HCT116 (cell line): Measurements from ENCODE around the gene TSPAN14. TPM values are rescaled to one million over a fixed set of nuclear protein-coding genes. Genes with fewer than 3 reads are reported as not detected.
A peak's percentile ranks its signal among the peaks of the same experiment; 100 is the strongest.

Experiments used
- ATAC-seq: fragments of 200-7000 bp; cut with Tn5 transposase; 2 replicates; pipeline ENCODE4 v1.9.1; 2020; ENCODE audit warnings: mild to moderate bottlenecking, moderate library complexity
- BruUV-seq: library from RNA; stranded (reverse); fragments of 400-500 nt; replicated peaks from 2 replicates; lab custom pipeline; 2021; lab: Mats Ljungman, UMichigan
- CTCF ChIA-PET: fragments of 300-600 bp; sonication (Branson Sonifier 250); formaldehyde crosslinking; loops from one replicate; lab custom pipeline; 2021; ENCODE audit warnings: antibody characterized with exemption; lab: Charles Lee
- POLR2A ChIA-PET: fragments of 300-600, 350-600 bp; sonication (Branson Sonifier 250); formaldehyde crosslinking; loops from one replicate; lab custom pipeline; 2021; ENCODE audit warnings: antibody characterized with exemption; lab: Charles Lee
- RAD21 ChIA-PET, 2 experiments: fragments of 300-600 bp; sonication (Branson Sonifier 250); formaldehyde crosslinking; loops; one replicate each; lab custom pipeline; 2023; ENCODE audit warnings: low total read pairs in 2 of 2; ENCODE audit not compliant: uncharacterized antibody in 2 of 2, unreplicated experiment in 2 of 2, low non-redundant PET in 1 of 2; lab: Charles Lee
- DNase-seq: peaks from one replicate; pipeline ENCODE4 v3.0.0-alpha.2; 2010; ENCODE audit warnings: low read depth, low spot score
- H2AFZ ChIP-seq: fragments of 200-600 bp; shearing (Covaris generic), sonication (generic); 2 replicates; pipeline ENCODE4 v1.6.1; 2017; ENCODE audit warnings: low read depth, mixed run types, mixed read lengths, antibody characterized with exemption, low read length; ENCODE audit not compliant: poor library complexity, severe bottlenecking
- H3K27ac ChIP-seq: 2 replicates; pipeline ENCODE4 v1.5.1; 2012; ENCODE audit warnings: low read depth, low read length
- H3K27me3 ChIP-seq: fragments of 200-600 bp; sonication (generic); 2 replicates; pipeline ENCODE4 v1.6.1; 2016; ENCODE audit warnings: mixed run types, low read length, mixed read lengths; ENCODE audit not compliant: insufficient read depth
- H3K36me3 ChIP-seq, 2 experiments: fragments of 200-500 bp in 1 of 2; fragments of 200-600 bp in 1 of 2; sonication (Bioruptor generic) in 1 of 2; sonication (generic) in 1 of 2; 2 replicates each; pipeline versions ENCODE4 v1.5.1 to v1.6.1; 2014 to 2016; ENCODE audit warnings: low read length in 2 of 2, inconsistent platforms in 1 of 2, mixed read lengths in 1 of 2, mixed run types in 1 of 2; ENCODE audit not compliant: insufficient read depth in 2 of 2, control insufficient read depth in 1 of 2
- H3K4me1 ChIP-seq, 2 experiments: fragments of 200-600 bp in 1 of 2; sonication (generic) in 1 of 2; 2 replicates each; pipeline versions ENCODE4 v1.5.1 to v1.6.1; 2012 to 2017; ENCODE audit warnings: low read length in 2 of 2, inconsistent platforms in 1 of 2, mild to moderate bottlenecking in 1 of 2, mixed read lengths in 1 of 2, mixed run types in 1 of 2, moderate library complexity in 1 of 2; ENCODE audit not compliant: insufficient read depth in 2 of 2, control insufficient read depth in 1 of 2
- H3K4me2 ChIP-seq: fragments of 200-600 bp; sonication (generic); 2 replicates; pipeline ENCODE4 v1.6.1; 2017; ENCODE audit warnings: mixed run types, low read length, mixed read lengths
- H3K4me3 ChIP-seq, 2 experiments: fragments of 200-600 bp in 1 of 2; sonication (generic) in 1 of 2; replicated peaks in 1 of 2; 2 replicates each; pipeline ENCODE4 v1.5.1; 2011 to 2016; ENCODE audit warnings: low read length in 2 of 2, control low read depth in 1 of 2, low read depth in 1 of 2, mild to moderate bottlenecking in 1 of 2, mixed read lengths in 1 of 2, mixed run types in 1 of 2
- H3K79me2 ChIP-seq: fragments of 200-600 bp; sonication (generic); 2 replicates; pipeline ENCODE4 v1.6.1; 2017; ENCODE audit warnings: mild to moderate bottlenecking, mixed run types, low read length, moderate library complexity, mixed read lengths; ENCODE audit not compliant: insufficient read depth
- H3K9ac ChIP-seq: fragments of 200-600 bp; sonication (generic); 2 replicates; pipeline ENCODE4 v1.6.1; 2016; ENCODE audit warnings: low read length, mixed read lengths
- H3K9me2 ChIP-seq: fragments of 200-600 bp; sonication (generic), shearing (Covaris generic); 2 replicates; pipeline ENCODE4 v1.6.1; 2017; ENCODE audit warnings: mixed run types, mild to moderate bottlenecking, moderate library complexity; ENCODE audit not compliant: insufficient read depth
- H3K9me3 ChIP-seq, 2 experiments: fragments of 200-500 bp in 1 of 2; fragments of 200-600 bp in 1 of 2; sonication (Bioruptor generic) in 1 of 2; sonication (generic) in 1 of 2; 2 replicates each; pipeline ENCODE4 v1.6.1; 2014 to 2017; ENCODE audit warnings: low read length in 2 of 2, mixed read lengths in 2 of 2, inconsistent platforms in 1 of 2, low read depth in 1 of 2, mild to moderate bottlenecking in 1 of 2, mixed run types in 1 of 2, moderate library complexity in 1 of 2; ENCODE audit not compliant: control insufficient read depth in 1 of 2, insufficient read depth in 1 of 2
- H4K20me1 ChIP-seq: fragments of 200-600 bp; sonication (generic), shearing (Covaris generic); 2 replicates; pipeline ENCODE4 v1.6.1; 2017; ENCODE audit warnings: mixed run types, mild to moderate bottlenecking, moderate library complexity; ENCODE audit not compliant: insufficient read depth
- ATF3 ChIP-seq: IDR thresholded peaks from 2 replicates; pipeline ENCODE4 v1.6.1; 2012
- CEBPB ChIP-seq: IDR thresholded peaks from 2 replicates; pipeline ENCODE4 v1.6.1; 2012; ENCODE audit warnings: low read depth
- EGR1 ChIP-seq: IDR thresholded peaks from 2 replicates; pipeline ENCODE4 v1.6.1; 2012; ENCODE audit warnings: low read depth
- ELF1 ChIP-seq: IDR thresholded peaks from 2 replicates; pipeline ENCODE4 v1.6.1; 2012; ENCODE audit warnings: low read depth, borderline replicate concordance
- EZH2 ChIP-seq: fragments of 200-600 bp; sonication (generic); IDR thresholded peaks from 2 replicates; pipeline ENCODE4 v1.6.1; 2017; ENCODE audit warnings: antibody characterized with exemption, mixed run types
- EZH2phosphoT487 ChIP-seq: fragments of 200-600 bp; IDR thresholded peaks from 2 replicates; pipeline ENCODE4 v1.6.1; 2018; ENCODE audit warnings: antibody characterized with exemption, borderline replicate concordance
- FOSL1 ChIP-seq: IDR thresholded peaks from 2 replicates; pipeline ENCODE4 v1.6.1; 2012; ENCODE audit warnings: low read depth
- JUND ChIP-seq: IDR thresholded peaks from 2 replicates; pipeline ENCODE4 v1.6.1; 2012
- POLR2A ChIP-seq: IDR thresholded peaks from 2 replicates; pipeline ENCODE4 v1.7.0; 2011; ENCODE audit warnings: borderline replicate concordance; ENCODE audit not compliant: insufficient read depth, insufficient read length; ENCODE audit errors: extremely low read depth
- POLR2AphosphoS5 ChIP-seq: IDR thresholded peaks from 2 replicates; pipeline ENCODE4 v1.6.1; 2011; ENCODE audit warnings: mild to moderate bottlenecking, low read depth, low read length, moderate library complexity
- REST ChIP-seq: IDR thresholded peaks from 2 replicates; pipeline ENCODE4 v1.6.1; 2012; ENCODE audit warnings: low read depth
- SIN3A ChIP-seq: IDR thresholded peaks from 2 replicates; pipeline ENCODE4 v1.6.1; 2012; ENCODE audit warnings: low read depth
- SP1 ChIP-seq: IDR thresholded peaks from 2 replicates; pipeline ENCODE4 v1.6.1; 2012; ENCODE audit warnings: low read depth
- SRF ChIP-seq: IDR thresholded peaks from 2 replicates; pipeline ENCODE4 v1.6.1; 2012; ENCODE audit warnings: low read depth
- TCF7L2 ChIP-seq: IDR thresholded peaks from 2 replicates; pipeline ENCODE4 v1.7.0; 2011; ENCODE audit warnings: borderline replicate concordance, inconsistent platforms; ENCODE audit not compliant: insufficient read depth, insufficient read length; ENCODE audit errors: extremely low read depth
- YY1 ChIP-seq: IDR thresholded peaks from 2 replicates; pipeline ENCODE4 v1.6.1; 2011; ENCODE audit warnings: low read length, low read depth, moderate library complexity, mild to moderate bottlenecking; ENCODE audit not compliant: insufficient replicate concordance; ENCODE audit errors: extremely low read depth
- ZBTB33 ChIP-seq: IDR thresholded peaks from 2 replicates; pipeline ENCODE4 v1.6.1; 2011; ENCODE audit warnings: mild to moderate bottlenecking, low read length, moderate library complexity; ENCODE audit not compliant: insufficient replicate concordance; ENCODE audit errors: extremely low read depth
- ZFX ChIP-seq: fragments of 450-650 bp; IDR thresholded peaks from 2 replicates; pipeline ENCODE4 v1.6.1; 2017
- ZNF274 ChIP-seq: fragments of 200-500 bp; sonication (Bioruptor generic); IDR thresholded peaks from 2 replicates; pipeline ENCODE4 v1.6.1; 2014; ENCODE audit warnings: mild to moderate bottlenecking, low read depth, low read length, inconsistent platforms
- intact Hi-C: fragments of 100-400 bp; cut with micrococcal nuclease; formaldehyde crosslinking; loops from 2 replicates; pipeline ENCODE4 v1.10.0; 2022
- total RNA-seq: library from RNA; stranded (reverse); gene quantifications from one replicate; pipeline ENCODE4 v1.2.1, GENCODE V29; 2021; ENCODE audit not compliant: unreplicated experiment
- TF ChIP-seq, protein P1 (sequence below): IDR thresholded peaks from 2 replicates; pipeline ENCODE4 v1.6.1; 2012

The TSPAN14 gene
- total RNA-seq, 1 experiment from 2014 or later = 86.8 TPM

DNA sequence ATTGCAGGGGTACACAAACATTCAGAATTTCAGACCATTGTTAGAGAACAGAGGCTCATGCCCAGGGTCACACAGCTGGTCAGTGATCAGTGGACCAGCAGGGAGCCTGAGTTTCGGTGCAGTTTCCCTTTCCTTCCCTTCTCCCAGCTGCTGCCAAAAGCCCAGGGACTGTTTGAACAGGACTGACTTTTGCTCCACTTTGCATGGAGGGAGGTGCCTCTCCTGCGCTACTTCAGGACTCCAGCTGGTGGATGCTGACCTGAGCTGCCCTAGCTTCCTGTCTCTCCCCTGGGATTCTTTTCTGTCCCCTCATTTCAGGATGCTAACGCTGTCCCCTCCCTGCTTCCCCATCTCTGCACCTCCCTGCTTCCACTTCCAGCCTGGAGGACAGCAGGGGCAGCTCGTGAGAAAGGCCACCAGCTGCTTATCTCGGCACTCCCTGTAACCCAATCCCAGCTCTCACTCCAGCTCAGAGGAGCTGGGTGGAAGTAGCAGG is 98.1 kb downstream of the TSPAN14 start (continued):
- TF ChIP-seq EZH2phosphoT487 (no peak), ATF3 (no peak), ELF1 (no peak)

- POLR2A ChIA-PET = no interaction called here
- CTCF ChIA-PET = interaction anchor here (1.3 kb wide), 1 partner anchor 109 kb away, joined by 3 read pairs; no protein-coding TSS in a partner anchor
- H3K9me2 ChIP-seq = no peaks in the 10 kb centered on the region
- DNase-seq = no peak
- no peaks in the 10 kb centered on the region for H4K20me1 ChIP-seq
- no peaks in the 10 kb centered on the region for H3K27me3 ChIP-seq
- no peak overlapping the region for H3K4me2 ChIP-seq
- TF ChIP-seq TCF7L2 (no peak), ZFX (no peak), SRF (no peak), EGR1 (no peak), REST (no peak), CEBPB (no peak), YY1 (no peak), POLR2AphosphoS5 (no peak), EZH2 (no peak), EZH2phosphoT487 (no peak), FOSL1 (no peak), SP1 (no peak), POLR2A (no peak), ZNF274 (no peak), ELF1 (no peak), SIN3A (no peak), JUND (no peak), ZBTB33 (no peak)
- TF ChIP-seq, protein P1, sequence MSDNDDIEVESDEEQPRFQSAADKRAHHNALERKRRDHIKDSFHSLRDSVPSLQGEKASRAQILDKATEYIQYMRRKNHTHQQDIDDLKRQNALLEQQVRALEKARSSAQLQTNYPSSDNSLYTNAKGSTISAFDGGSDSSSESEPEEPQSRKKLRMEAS = no peak
- TF ChIP-seq, all 23 proteins: peak for 0
- Histone ChIP-seq H3K79me2 (no peaks in the 10 kb centered on the region), H3K9me3 (no peaks in the 10 kb centered on the region), H3K4me1 (no peaks in the 10 kb centered on the region), H3K27ac (no peak overlapping the region), H3K9ac (no peak overlapping the region), H3K4me3 (no peak overlapping the region), H3K36me3 (no peaks in the 10 kb centered on the region), H2AFZ (no peak overlapping the region)
- RAD21 ChIA-PET = no interaction called here
- intact Hi-C loops = no loop called here
- ATAC-seq = 0 out of 2 replicates have a peak, but pooled peaks have one; percentile 20
- no TSS peak for BruUV-seq
These were observed 99.3 kb downstream of the TSPAN14 start for GRCh38 chr10:80553436-80553835.
